ENCODE measurements around the gene KCNH3. TPM values are rescaled to one million over a fixed set of nuclear protein-coding genes. Genes with fewer than 3 reads are reported as not detected.

KCNH3 gene
- total and polyA plus RNA-seq, 2 of the 4 experiments (the other 2 are of a cell fraction): 0.10 TPM; not detected in 1

GRCh38 chr12:49511410-49511809 lies 27.4 kb upstream of the KCNH3 start:
- Histone ChIP-seq H3K36me3 (ENCODE audit: control insufficient read depth, insufficient read depth, low read length) (peaks cover 2% of the 10 kb centered on the region), H3K4me1 (ENCODE audit: control insufficient read depth, insufficient read depth, low read length) (peaks cover 6% of the 10 kb centered on the region), H3K4me2 (ENCODE audit: low read depth, low read length) (no peak overlapping the region), H3K18ac (ENCODE audit: low read depth, low read length) (no peak overlapping the region), H3K56ac (ENCODE audit: extremely low read depth, insufficient read depth, low read length) (no peak overlapping the region), H3K9me1 (ENCODE audit: insufficient read depth, low read length) (peaks cover 6% of the 10 kb centered on the region; the same call in 1 of the 2 replicates), H2BK15ac (ENCODE audit: low read depth, low read length) (no peak overlapping the region), H2BK120ac (ENCODE audit: low read depth, low read length) (no peak overlapping the region), H3K27me3 (ENCODE audit: control insufficient read depth, insufficient read depth, low read length) (no peaks in the 10 kb centered on the region), H2AK9ac (replicated peaks; ENCODE audit: low read depth, low read length, poor library complexity) (no peak overlapping the region), H2BK20ac (ENCODE audit: low read depth, low read length) (no peak overlapping the region), H3K4me3 (ENCODE audit: insufficient read depth, low read depth, low read length) (no peak overlapping the region), H2BK5ac (ENCODE audit: low read depth, low read length, poor library complexity, severe bottlenecking) (no peak overlapping the region), H3K9ac (ENCODE audit: low read depth, low read length) (no peak overlapping the region), H4K91ac (ENCODE audit: insufficient read depth, low read depth, low read length) (no peak overlapping the region), H3K23ac (ENCODE audit: low read depth, low read length) (no peak overlapping the region; the same call in 1 of the 2 replicates), H4K8ac (ENCODE audit: low read depth in 2 of 2, low read length in 2 of 2) (no peak overlapping the region), H3K14ac (replicated peaks; ENCODE audit: low read depth, low read length) (no peak overlapping the region), H4K20me1 (ENCODE audit: insufficient read depth, low read length) (no peaks in the 10 kb centered on the region), H2AFZ (replicated peaks; ENCODE audit: low read length, poor library complexity) (no peak overlapping the region), H3K9me3 (ENCODE audit: control insufficient read depth, insufficient read depth, low read length) (no peaks in the 10 kb centered on the region; the same call in 1 of the 2 replicates), H3K27ac (ENCODE audit: insufficient read depth, low read length) (no peak overlapping the region), H3K79me1 (ENCODE audit: low read depth in 1 of 2, low read length in 2 of 2) (peaks cover 2 to 38% of the 10 kb centered on the region in 2 experiments; a peak in 2 of 4 replicates), H4K5ac (ENCODE audit: low read depth, low read length) (no peak overlapping the region), H2AK5ac (ENCODE audit: low read depth, low read length) (no peak overlapping the region), H3K4ac (ENCODE audit: low read depth, low read length) (no peak overlapping the region; the same call in 1 of the 2 replicates)
- dilution Hi-C loops (cut with HindIII; ENCODE audit: low sequenced_read_pairs, unreplicated experiment) (loop anchor here (25.0 kb wide), 1 partner anchor 149 kb away; the partner anchor contains the start of gene SPATS2), in situ Hi-C loops (cut with MboI; ENCODE audit: low sequenced_read_pairs) (no loop called here), intact Hi-C loops (cut with micrococcal nuclease) (loop anchor here (5.0 kb wide), 1 partner anchor 71 kb away; no protein-coding TSS in a partner anchor)
- ChIA-PET POLR2A (ENCODE audit: unreplicated experiment) (no interaction called here), CTCF (interaction anchor here (0.5 to 3.1 kb wide), 2 partner anchors 20 to 153 kb away, joined by 4 to 18 read pairs; no protein-coding TSS in a partner anchor)
- TF ChIP-seq NFE2L2 (IDR thresholded peaks at IDR 0.05; ENCODE audit: low read depth, low read length) (no peak), RFX5 (IDR thresholded peaks at IDR 0.05; ENCODE audit: low read depth, low read length) (no peak), RCOR1 (IDR thresholded peaks at IDR 0.05; ENCODE audit: insufficient replicate concordance, low read length) (no peak), RAD21 (IDR thresholded peaks at IDR 0.05; ENCODE audit: low read length) (no peak), POLR2A (IDR thresholded peaks at IDR 0.05; ENCODE audit: low read depth, low read length) (no peak)
- ATAC-seq (ENCODE audit: low read depth): no peak
- DNase-seq: no peak
- no TSS peak for BruUV-seq (replicated peaks)
